T-helper 2 cell treated with Interferon-gamma antibody and Interleukin-4, amounts not matched to agents 100 ng/mL and 5 ng/mL, for 36 hours (primary cell): Measurements from ENCODE around the gene DLGAP5. TPM values are rescaled to one million over a fixed set of nuclear protein-coding genes. Genes with fewer than 3 reads are reported as not detected.

ENCODE experiments used
- intact Hi-C: fragments of 100-400 bp; cut with micrococcal nuclease; formaldehyde crosslinking; loops from one replicate; pipeline ENCODE4 v1.15.1; 2023
- total RNA-seq: library from RNA; stranded (reverse); gene quantifications from 2 replicates; pipeline ENCODE4 v1.2.3, GENCODE V29; 2022

Gene DLGAP5
- total RNA-seq, 1 donor from 2014 or later = 63.4 TPM

DNA sequence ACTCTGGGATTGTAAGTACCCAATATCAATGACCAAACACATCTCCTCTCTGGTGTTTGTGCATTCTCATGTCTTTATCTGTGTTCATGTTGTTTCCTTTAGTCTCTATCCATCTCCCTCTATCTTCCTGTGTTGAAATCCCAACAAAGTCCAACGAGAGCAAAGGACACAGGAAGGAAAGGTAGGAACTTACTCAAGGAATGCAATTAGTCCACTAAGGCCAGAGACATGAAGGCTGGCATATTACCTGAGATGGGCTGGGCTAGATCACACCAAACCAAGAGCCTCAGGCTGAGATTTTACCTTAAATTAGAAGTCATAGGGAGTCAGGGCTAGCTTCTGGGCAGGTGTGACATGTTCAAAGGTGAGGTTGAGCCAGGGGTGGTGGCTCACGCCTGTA is 76.7 kb downstream of the DLGAP5 start:
- intact Hi-C loops = no loop called here

GRCh38 chr14:55111122-55111708 is 80.2 kb downstream of the DLGAP5 start:
- intact Hi-C loops = no loop called here

GRCh38 chr14:55109836-55110235 is 81.5 kb downstream of the DLGAP5 start:
- intact Hi-C loops = no loop called here

DNA sequence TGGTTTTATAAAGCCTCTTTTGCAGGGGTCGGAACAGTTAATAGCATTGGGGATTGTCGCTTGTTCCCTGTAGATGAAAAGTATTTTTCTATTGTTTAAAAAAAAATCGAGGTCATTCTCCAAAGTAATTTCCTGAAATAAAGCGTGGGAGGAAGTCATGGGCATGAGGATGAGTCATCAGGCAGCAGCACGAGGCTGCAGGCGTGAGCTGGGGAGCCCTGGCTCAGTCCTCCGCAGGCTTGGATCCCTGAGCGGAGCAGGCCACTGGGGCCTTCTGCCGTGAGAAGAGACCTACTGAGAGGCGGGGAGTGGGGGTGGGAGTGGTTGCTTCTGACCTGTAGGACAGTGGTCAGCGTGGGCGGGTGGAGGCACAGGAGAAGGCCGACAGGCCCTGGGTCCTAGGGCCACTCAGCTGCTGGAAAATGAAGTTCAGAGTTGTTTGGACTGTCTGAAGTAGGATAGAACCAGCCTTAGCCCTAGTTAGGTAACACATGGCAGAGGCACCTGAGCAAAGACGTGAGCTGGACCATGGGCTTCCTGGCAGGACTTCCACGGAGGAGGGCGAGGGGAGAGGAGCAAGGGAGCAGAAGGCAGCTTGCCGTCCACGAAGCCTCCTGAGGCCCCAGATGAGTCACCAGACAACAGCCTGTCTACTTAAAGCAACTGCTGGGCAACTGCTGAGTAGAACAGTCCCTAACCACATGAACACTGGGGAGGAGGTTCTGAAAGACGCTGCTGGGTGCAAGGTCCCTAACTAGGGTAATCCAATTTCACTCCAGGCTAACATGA is 83.4 kb downstream of the DLGAP5 start:
- intact Hi-C loops = loop anchor here (1.0 kb wide), 1 partner anchor 10 kb away; no protein-coding TSS in a partner anchor

DNA sequence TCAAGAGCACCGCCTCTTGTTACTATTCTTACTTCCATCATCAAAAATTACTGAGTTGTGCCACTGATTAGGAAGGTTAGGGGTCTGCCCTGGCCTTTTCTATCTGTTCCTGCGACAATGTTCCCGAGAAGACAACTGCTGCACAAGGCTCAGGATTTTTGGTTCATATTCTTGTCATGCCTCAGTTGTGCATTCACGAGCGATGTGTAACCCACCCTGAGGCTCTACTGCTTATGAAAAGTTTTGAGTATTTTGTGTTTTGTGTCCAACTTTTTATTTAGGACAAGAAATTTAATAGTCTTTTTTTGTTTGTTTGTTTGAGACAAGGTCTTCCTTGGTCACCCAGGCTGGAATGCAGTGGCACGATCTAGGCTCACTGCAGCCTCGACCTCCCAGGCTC is 85.4 kb downstream of the DLGAP5 start:
- intact Hi-C loops = no loop called here

- intact Hi-C loops = no loop called here
These were observed 87.1 kb downstream of the DLGAP5 start for GRCh38 chr14:55103971-55104954.

- intact Hi-C loops = no loop called here
These were observed 88.3 kb downstream of the DLGAP5 start for GRCh38 chr14:55103005-55103640.

- intact Hi-C loops = loop anchor here (1.0 kb wide), 1 partner anchor 27 kb away; the partner anchor contains the start of gene LGALS3
These were observed 89.2 kb downstream of the DLGAP5 start for GRCh38 chr14:55102141-55102621.

- intact Hi-C loops = loop anchor here (1.0 kb wide), 1 partner anchor 28 kb away; the partner anchor contains the start of gene LGALS3
These were observed 89.7 kb downstream of the DLGAP5 start for GRCh38 chr14:55101698-55102097.

GRCh38 chr14:55099756-55100155 is 91.6 kb downstream of the DLGAP5 start:
- intact Hi-C loops = no loop called here

GRCh38 chr14:55098561-55098898 is 92.9 kb downstream of the DLGAP5 start:
- intact Hi-C loops = loop anchor here (1.0 kb wide), 1 partner anchor 10 kb away; no protein-coding TSS in a partner anchor

Other genes with a start within 250 kb of the DLGAP5 start
- gene WDHD1, start 164.5 kb downstream of the DLGAP5 start, total RNA-seq = 42.6 and 43.2 TPM in 2 replicates
- gene SOCS4, start 164.3 kb downstream of the DLGAP5 start, total RNA-seq = 32.4 and 38.7 TPM in 2 replicates
- gene MAPK1IP1L, start 139.9 kb downstream of the DLGAP5 start, total RNA-seq = 114 and 116 TPM in 2 replicates
- gene LGALS3, start 62.3 kb downstream of the DLGAP5 start, total RNA-seq = 49.2 and 51.1 TPM in 2 replicates
- gene FBXO34, start 79.8 kb upstream of the DLGAP5 start, total RNA-seq = 19.9 and 21.9 TPM in 2 replicates
- 5.1 and 5.3 TPM in 2 replicates for gene ATG14, start 220.2 kb upstream of the DLGAP5 start, total RNA-seq
- gene TBPL2, start 249.0 kb upstream of the DLGAP5 start, total RNA-seq = not detected in 2 replicates